HG03558 (cell line): ENCODE data around the gene HPSE2.
"Not testable (repeated sequence)": the region's sequence is repeated elsewhere in the genome, so short reads cannot be mapped to it uniquely, and the experiment has no call there.

Experiments
- ATAC-seq: cut with Tn5 transposase; IDR thresholded peaks from one replicate; pipeline ENCODE4 v1.9.1; 2021; ENCODE audit warnings: moderate number of reproducible peaks; ENCODE audit not compliant: unreplicated experiment; ENCODE audit errors: extremely low read depth

HPSE2 gene

DNA sequence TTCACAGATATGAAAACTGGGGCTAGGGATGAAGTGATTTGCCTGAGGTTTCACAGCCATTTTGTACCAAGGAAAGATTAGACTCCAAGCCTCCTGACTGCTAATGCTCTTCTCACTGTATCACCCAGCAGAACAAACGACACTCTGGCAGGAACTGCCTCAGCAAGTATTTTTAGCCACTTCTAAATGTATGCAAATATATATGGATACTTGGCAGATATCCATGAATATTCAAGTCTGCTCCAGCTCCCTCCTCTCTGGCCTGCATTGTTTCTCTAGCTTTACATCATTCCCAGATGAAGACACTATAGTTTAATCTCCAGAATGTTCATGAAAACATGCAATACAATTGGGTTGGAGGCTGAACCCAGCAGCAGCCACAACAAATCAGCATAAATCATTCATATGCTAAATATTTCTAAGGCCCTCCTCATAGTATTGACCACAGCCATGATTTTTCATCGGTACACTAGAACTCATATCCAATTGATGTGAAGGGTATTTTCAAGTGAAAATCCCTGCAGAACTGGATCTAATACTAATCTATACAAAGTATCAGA is 65.5 kb downstream of the HPSE2 start:
- ATAC-seq = no peak

GRCh38 chr10:99161165-99161564 is 74.5 kb downstream of the HPSE2 start:
- ATAC-seq = no peak

DNA sequence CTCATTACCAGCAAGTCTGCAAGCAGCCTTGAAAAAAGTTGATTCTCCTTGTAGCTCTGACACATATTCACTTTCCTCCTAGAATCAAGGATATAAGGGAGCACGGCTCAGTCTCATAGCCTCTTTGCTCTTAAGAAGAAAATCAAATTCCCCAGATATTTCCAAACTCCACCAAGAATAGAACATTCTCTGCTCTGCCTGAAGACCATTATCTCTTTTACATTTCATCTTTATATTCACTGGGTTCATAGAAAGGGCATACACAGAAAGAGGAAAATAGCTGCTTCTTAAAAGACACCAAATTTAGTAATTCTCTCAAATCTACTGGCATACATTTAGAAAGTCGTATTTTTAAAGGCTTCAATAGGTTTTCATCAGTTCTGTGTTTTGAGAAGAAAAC is 92.0 kb downstream of the HPSE2 start:
- no peak for ATAC-seq

- ATAC-seq = no peak
Observed at GRCh38 chr10:99143011-99143410, 92.6 kb downstream of the HPSE2 start.

GRCh38 chr10:99132897-99133296 is 102.8 kb downstream of the HPSE2 start:
- not testable (repeated sequence) for ATAC-seq

DNA sequence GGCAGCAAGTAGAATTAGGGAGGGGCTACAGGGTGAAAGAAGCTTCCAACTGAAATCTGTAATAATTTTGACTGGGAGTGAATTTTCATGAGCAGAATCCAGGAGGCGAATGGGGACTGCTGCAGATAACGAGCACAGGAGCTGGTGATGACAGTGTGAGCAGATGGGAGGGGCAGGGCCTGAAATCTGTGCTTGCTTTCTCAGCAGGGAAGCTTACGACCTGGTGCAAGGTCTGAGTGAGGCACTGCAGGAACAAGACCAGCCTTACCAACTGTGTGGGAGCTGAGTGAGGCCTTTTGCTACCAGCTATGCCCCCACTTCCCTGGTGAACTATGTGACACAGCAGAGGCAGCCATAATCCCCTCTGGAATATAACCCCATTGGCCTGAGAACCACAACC is 109.8 kb downstream of the HPSE2 start:
- no peak for ATAC-seq

DNA sequence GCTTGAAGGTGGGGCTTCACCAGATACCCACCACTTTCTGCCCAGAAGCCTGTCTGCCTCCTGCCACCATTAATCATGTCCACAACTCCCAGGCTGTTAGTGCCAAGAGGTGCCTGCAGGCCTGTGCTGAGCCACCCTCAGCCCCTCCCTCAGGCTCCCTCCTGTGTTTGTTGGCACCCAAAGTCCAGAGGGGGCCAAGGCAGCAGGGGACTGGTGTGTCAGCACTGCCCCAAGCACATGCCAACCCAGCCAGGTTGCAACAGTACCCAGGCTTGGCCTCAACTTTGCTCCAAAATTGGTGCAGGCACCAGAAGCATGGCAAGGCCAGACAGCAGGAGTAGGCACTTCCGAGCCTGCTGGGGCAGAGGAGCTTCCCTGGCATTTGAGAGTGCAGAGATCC is 111.3 kb downstream of the HPSE2 start:
- no peak for ATAC-seq

- no peak for ATAC-seq
Observed at GRCh38 chr10:99123851-99124250, 111.8 kb downstream of the HPSE2 start.

DNA sequence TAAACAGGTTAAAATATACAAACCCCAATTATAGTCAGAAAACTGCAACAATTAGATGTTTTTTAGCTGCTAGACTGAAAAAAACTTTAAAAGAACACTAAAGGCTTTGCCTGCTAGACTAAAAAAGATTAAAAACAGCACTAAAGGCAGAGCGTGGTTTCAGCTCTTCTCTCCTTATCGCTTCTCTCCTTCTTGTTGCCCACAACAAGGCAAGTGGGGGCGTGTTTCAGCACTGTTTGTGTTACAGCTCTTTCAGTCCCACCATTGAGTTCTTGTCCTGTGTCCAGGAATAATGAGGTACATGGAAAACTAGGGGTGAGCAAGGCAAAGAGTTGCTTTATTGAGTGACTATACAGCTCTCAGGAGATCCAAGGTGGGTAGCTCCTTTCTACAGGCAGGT is 112.3 kb downstream of the HPSE2 start:
- ATAC-seq = no peak

DNA sequence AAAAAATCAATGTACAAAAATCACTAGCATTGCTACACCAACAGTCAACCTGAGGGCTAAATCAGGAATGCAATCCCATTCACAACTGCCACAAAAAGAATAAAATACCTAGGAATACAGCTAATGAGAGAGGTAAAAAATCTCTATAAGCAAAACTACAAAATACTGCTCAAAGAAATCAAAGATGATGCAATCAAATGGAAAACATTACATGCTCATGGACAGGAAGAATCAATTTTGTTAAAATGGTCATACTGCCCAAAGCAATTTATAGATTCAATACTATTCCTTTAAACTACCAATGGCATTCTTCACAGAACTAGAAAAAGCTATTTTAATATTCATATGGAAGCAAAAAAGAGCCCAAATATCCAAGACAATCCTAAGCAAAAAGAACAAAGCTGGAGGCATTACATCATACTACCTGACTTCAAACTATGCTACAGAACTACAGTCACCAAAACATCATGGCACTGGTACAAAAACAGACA is 116.3 kb downstream of the HPSE2 start:
- ATAC-seq = no peak

GRCh38 chr10:99115703-99116102 is 119.9 kb downstream of the HPSE2 start:
- ATAC-seq = no peak

- no peak for ATAC-seq
Observed at GRCh38 chr10:99085358-99085757, 150.3 kb downstream of the HPSE2 start.

DNA sequence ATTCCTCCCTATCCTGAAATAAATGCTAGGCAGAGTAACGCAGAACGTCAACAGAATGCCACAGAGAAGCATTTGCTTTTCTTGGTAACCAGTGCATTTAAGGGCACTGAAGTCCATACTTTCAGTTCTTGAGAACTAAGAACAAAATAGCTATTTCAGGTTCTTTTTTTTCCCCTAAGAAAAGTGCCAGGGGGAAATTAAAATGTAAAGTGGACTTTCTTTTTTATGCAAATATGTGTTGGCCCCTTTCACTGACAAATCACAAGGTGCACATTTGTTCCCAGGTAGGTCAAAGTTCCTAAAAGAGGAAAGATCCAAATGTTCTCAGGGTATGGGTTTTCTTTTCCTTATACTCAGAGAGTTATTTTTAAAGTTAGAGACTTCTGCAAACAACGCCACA is 151.5 kb downstream of the HPSE2 start:
- ATAC-seq = no peak

DNA sequence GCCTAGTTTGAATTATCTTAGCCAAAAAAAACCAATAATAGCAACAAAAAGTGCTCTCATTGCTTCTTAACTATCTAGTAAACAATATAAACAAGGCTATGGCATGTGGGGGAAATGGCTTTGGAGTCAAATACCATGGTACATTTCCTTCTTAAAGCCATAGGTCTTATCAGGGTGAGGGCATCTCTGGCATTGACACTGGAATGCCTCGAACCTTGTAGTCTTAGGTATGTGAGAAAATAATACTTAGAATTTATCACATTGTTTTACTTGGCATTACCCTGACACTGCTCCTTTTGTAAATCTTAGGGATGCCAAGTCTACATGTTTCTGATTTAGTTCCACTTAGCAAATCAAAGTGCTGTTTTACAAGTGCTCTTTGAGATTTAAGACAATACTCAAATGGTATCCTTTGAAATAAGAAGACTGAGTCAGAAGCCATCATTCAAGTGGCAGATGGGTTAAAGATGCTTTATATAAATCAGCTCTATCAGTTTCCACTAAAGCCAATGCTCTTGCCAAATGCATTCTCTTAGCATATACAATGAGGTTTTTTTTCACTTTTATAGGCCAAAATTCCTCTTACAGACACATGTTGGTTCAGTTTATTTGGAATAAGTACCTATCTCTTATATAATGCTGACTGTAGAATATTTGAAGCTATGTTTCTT is 155.2 kb downstream of the HPSE2 start:
- ATAC-seq = no peak

- no peak for ATAC-seq
Observed at GRCh38 chr10:99062591-99062990, 173.1 kb downstream of the HPSE2 start.

- no peak for ATAC-seq
Observed at GRCh38 chr10:99058762-99059161, 176.9 kb downstream of the HPSE2 start.

DNA sequence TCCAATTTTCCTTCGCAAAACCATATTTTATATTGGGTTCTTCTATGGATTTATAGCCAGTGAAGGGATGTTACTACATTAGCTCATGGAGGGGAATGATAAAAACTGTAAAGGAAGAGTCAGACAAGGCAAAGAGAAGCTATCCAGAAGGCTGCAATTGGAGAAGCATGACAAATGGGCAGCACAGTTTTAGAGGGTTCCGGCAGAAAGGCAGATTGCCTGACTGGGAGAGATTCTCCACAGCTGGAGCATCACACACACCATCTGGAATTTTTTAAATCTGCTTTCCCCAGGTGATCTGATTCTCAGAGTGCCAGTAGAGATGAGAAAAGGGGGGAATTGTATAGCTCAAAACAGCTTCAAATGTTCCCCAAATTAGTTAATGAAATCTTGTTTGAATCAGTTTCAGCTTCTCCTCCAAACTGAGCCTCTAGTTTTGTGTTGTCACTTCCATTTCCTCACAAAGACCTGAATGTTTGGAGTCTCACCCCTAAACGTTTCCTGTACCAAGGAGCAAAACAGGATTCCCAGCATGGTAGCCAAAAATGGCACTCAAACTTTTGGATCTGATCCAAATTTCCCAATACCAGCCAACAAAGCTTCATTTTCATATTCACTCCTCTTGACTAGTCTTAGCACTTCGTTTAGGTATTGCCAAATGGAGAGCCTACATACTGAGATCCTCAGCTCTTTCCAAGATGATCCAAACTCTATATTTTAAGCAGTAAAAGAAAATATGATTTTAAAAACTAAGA is 177.5 kb downstream of the HPSE2 start:
- ATAC-seq = no peak

DNA sequence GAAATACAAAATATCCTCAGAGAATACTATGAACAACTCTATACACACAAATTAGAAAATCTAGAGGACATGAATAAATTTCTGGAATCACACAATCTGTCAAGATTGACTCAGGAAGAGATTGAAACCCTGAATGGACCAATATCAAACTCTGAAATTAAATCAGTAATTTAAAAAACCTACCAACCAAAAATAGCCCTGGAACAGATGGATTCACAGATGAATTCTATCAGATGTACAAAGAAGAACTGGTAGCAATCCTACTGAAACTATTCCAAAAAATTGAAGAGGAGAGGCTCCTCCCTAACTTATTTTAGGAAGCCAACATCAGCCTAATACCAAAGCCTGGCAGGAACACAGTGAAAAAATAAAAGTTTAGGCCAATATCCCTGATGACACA is 190.0 kb downstream of the HPSE2 start:
- ATAC-seq = no peak

DNA sequence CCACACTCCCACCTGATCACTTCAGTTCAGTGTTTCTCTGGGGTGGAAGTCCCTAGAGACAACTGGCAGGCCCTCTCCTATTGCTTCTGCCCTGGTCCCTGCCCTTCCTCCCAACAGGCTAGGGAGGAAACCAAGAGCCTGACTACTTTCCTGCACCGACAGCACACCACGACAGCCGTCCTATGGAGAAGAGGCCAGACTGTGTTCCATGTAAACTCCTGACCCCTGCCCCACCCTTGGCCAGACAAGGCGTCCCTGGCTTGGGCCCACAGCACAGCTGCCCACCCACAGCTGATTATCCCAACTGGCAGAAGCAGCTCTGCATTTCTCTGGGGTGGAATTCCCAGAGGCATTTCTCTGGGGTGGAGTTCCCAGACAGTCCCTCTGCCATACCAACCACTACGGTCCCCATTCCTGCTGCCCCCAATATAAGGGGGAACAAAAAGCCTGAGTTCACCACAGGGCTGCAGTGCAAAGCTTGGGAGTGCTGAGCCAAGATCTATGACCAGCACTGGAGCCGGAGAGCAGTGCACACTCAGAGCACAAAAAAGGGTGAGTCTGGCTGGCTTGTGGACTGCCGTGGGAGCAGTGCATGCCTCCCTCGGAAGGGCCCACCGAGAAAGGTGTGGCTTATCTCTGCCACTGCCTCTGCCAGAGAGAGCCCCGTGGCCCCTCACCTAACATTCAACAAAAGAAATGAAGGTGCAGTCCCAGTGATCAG is 193.4 kb downstream of the HPSE2 start:
- no peak for ATAC-seq

- no peak for ATAC-seq
Observed at GRCh38 chr10:99041468-99041867, 194.2 kb downstream of the HPSE2 start.

- no peak for ATAC-seq
Observed at GRCh38 chr10:99013885-99014284, 221.8 kb downstream of the HPSE2 start.
